GM21529 (cell line): Measurements from ENCODE around the gene SFTPB.
"Not testable (repeated sequence)": the region's sequence is repeated elsewhere in the genome, so short reads cannot be mapped to it uniquely, and the experiment has no call there.

Source experiments
- ATAC-seq: cut with Tn5 transposase; IDR thresholded peaks from one replicate; pipeline ENCODE4 v1.9.1; 2021; ENCODE audit not compliant: unreplicated experiment

SFTPB gene

GRCh38 chr2:85659324-85659981 is 8.5 kb downstream of the SFTPB start:
- ATAC-seq = no peak

- not testable (repeated sequence) for ATAC-seq
Observed at GRCh38 chr2:85657399-85657798, 10.6 kb downstream of the SFTPB start.

- ATAC-seq = no peak
Observed at GRCh38 chr2:85656468-85656867, 11.5 kb downstream of the SFTPB start.

- ATAC-seq = no peak
Observed at GRCh38 chr2:85655961-85656417, 12.0 kb downstream of the SFTPB start.

GRCh38 chr2:85653996-85654395 is 14.0 kb downstream of the SFTPB start:
- no peak for ATAC-seq

GRCh38 chr2:85652056-85652455 is 15.9 kb downstream of the SFTPB start:
- no peak for ATAC-seq

- ATAC-seq = no peak
Observed at GRCh38 chr2:85651097-85651496, 16.9 kb downstream of the SFTPB start.

- no peak for ATAC-seq
Observed at GRCh38 chr2:85650456-85650855, 17.5 kb downstream of the SFTPB start.

GRCh38 chr2:85649201-85650190 is 18.5 kb downstream of the SFTPB start:
- ATAC-seq = no peak

GRCh38 chr2:85648619-85649018 is 19.4 kb downstream of the SFTPB start:
- ATAC-seq = peak; percentile 45

GRCh38 chr2:85647823-85648526 is 20.0 kb downstream of the SFTPB start:
- ATAC-seq = peak; percentile 79

GRCh38 chr2:85646166-85646565 is 21.8 kb downstream of the SFTPB start:
- no peak for ATAC-seq

GRCh38 chr2:85644909-85645308 is 23.1 kb downstream of the SFTPB start:
- ATAC-seq = no peak

- ATAC-seq = no peak
Observed at GRCh38 chr2:85642725-85643124, 25.3 kb downstream of the SFTPB start.

- no peak for ATAC-seq
Observed at GRCh38 chr2:85635636-85636035, 32.4 kb downstream of the SFTPB start.

- no peak for ATAC-seq
Observed at GRCh38 chr2:85635011-85635410, 33.0 kb downstream of the SFTPB start.

GRCh38 chr2:85631316-85631715 is 36.7 kb downstream of the SFTPB start:
- no peak for ATAC-seq

- ATAC-seq = no peak
Observed at GRCh38 chr2:85628658-85629057, 39.3 kb downstream of the SFTPB start.

GRCh38 chr2:85623991-85624390 is 44.0 kb downstream of the SFTPB start:
- ATAC-seq = no peak

- no peak for ATAC-seq
Observed at GRCh38 chr2:85621338-85621737, 46.7 kb downstream of the SFTPB start.

GRCh38 chr2:85619617-85620016 is 48.4 kb downstream of the SFTPB start:
- no peak for ATAC-seq
